Caco-2 (cell line): ENCODE data around the gene HDAC4. TPM values are rescaled to one million over a fixed set of nuclear protein-coding genes. Genes with fewer than 3 reads are reported as not detected.

Experiments used
- BruUV-seq: library from RNA; stranded (reverse); fragments of 400-500 nt; replicated peaks from 2 replicates; lab custom pipeline; 2021; lab: Mats Ljungman, UMichigan
- CTCF ChIA-PET: fragments of 300-600 bp; sonication (Branson Sonifier 250); formaldehyde crosslinking; loops from one replicate; lab custom pipeline; 2022; ENCODE audit warnings: antibody characterized with exemption; lab: Charles Lee
- POLR2A ChIA-PET: fragments of 300-600 bp; sonication (Branson Sonifier 250); formaldehyde crosslinking; loops from one replicate; lab custom pipeline; 2022; ENCODE audit warnings: antibody characterized with exemption; lab: Charles Lee
- DNase-seq, 2 experiments: peaks; one replicate each; pipeline versions ENCODE4 v3.0.0 to v3.0.0-alpha.2; 2020 to 2022
- H3K27me3 ChIP-seq: replicated peaks from 2 replicates; pipeline ENCODE4 v1.6.0; 2011; ENCODE audit warnings: low read length; ENCODE audit not compliant: control insufficient read depth, insufficient read depth
- H3K36me3 ChIP-seq: 2 replicates; pipeline ENCODE4 v1.5.1; 2011; ENCODE audit warnings: low read length; ENCODE audit not compliant: control insufficient read depth, insufficient read depth
- H3K4me1 ChIP-seq: fragments of 250-450 bp; sonication (Bioruptor Pico); 2 replicates; pipeline ENCODE4 v1.5.1; 2020; ENCODE audit warnings: mild to moderate bottlenecking
- H3K4me3 ChIP-seq: 2 replicates; pipeline ENCODE4 v1.5.1; 2011; ENCODE audit warnings: low read depth, mild to moderate bottlenecking, control low read depth, low read length
- H3K9me3 ChIP-seq: fragments of 250-450 bp; sonication (Bioruptor Pico); 2 replicates; pipeline ENCODE4 v1.5.1; 2020; ENCODE audit warnings: mild to moderate bottlenecking, moderate library complexity
- H3K27ac Mint-ChIP-seq: one replicate; pipeline ENCODE4 v1.8.0; 2022; ENCODE audit warnings: mixed read lengths; ENCODE audit not compliant: unreplicated experiment
- H3K27me3 Mint-ChIP-seq: one replicate; pipeline ENCODE4 v1.8.0; 2022; ENCODE audit warnings: mixed read lengths; ENCODE audit not compliant: insufficient read depth, unreplicated experiment
- H3K36me3 Mint-ChIP-seq: one replicate; pipeline ENCODE4 v1.8.0; 2022; ENCODE audit warnings: mild to moderate bottlenecking, mixed read lengths; ENCODE audit not compliant: insufficient read depth, unreplicated experiment
- H3K4me1 Mint-ChIP-seq: one replicate; pipeline ENCODE4 v1.8.0; 2022; ENCODE audit warnings: low read depth, mixed read lengths; ENCODE audit not compliant: unreplicated experiment
- H3K4me3 Mint-ChIP-seq: one replicate; pipeline ENCODE4 v1.8.0; 2022; ENCODE audit warnings: mild to moderate bottlenecking, moderate library complexity, mixed read lengths; ENCODE audit not compliant: unreplicated experiment
- H3K9me3 Mint-ChIP-seq: one replicate; pipeline ENCODE4 v1.8.0; 2022; ENCODE audit warnings: mixed read lengths; ENCODE audit not compliant: unreplicated experiment
- CTCF ChIP-seq, 2 experiments: fragments of 200-600 bp in 1 of 2; IDR thresholded peaks; 1 replicate in 1 of 2; 2 replicates in 1 of 2; pipeline versions ENCODE4 v1.5.1 to v1.8.0; 2011 to 2022; ENCODE audit warnings: antibody characterized with exemption in 1 of 2, control low read depth in 1 of 2, inconsistent platforms in 1 of 2, low read depth in 1 of 2, low read length in 1 of 2, mild to moderate bottlenecking in 1 of 2, moderate library complexity in 1 of 2; ENCODE audit not compliant: insufficient read depth in 1 of 2, severe bottlenecking in 1 of 2, unreplicated experiment in 1 of 2
- intact Hi-C: fragments of 100-400 bp; cut with micrococcal nuclease; formaldehyde crosslinking; loops from one replicate; pipeline ENCODE4 v1.10.0; 2022; ENCODE audit not compliant: unreplicated experiment
- total RNA-seq: library from RNA; stranded (reverse); gene quantifications from 2 replicates; pipeline ENCODE4 v1.2.3, GENCODE V29; 2022

HDAC4 gene
- total RNA-seq, 1 experiment from 2014 or later: 15.5 TPM

- H3K4me1 ChIP-seq: no peaks in the 10 kb centered on the region
- POLR2A ChIA-PET: no interaction called here
- H3K9me3 Mint-ChIP-seq: peaks cover 10% of the 10 kb centered on the region
These were observed 232.2 kb downstream of the HDAC4 start for GRCh38 chr2:239168575-239168974.

DNA sequence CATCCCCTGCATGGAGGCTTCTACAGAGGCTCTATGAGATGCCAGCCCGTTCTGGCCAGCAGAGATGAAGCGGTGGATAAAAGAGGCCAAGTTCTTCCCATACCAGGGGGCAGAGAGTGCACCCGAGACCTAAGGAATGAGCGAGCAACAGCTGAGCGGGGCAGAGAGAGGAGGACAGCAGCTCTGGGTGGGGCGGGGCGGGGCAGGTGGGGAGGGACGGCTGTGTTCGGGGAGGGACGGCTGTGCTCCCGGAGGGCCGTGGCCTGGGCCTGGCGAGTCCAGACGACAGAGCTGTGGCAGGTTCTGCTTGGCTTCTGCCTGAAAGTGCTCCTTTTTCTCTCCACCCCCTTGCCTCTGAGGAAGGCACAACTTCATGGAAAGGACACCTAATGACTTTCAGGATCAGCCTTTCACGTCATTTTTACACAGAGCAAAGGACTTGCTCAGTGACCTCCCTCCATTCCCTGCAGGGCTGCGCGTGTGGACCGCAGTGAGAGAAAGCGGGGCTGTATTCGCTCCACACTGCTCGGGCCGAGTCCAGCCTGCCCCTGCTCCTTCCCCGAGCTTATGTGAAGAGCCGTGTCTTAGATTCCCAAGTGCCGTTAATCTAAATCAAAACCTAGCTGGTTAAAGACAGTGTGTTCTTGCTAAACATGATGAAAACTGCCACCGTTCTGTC lies 232.9 kb downstream of the HDAC4 start:
- no peaks in the 10 kb centered on the region for H3K4me1 ChIP-seq
- H3K36me3 ChIP-seq: no peaks in the 10 kb centered on the region
- H3K4me3 ChIP-seq: no peak overlapping the region
- no peak for TF ChIP-seq CTCF (IDR thresholded peaks at IDR 0.05; ENCODE audit: insufficient read depth in 1 of 2, low read depth in 1 of 2, low read length in 1 of 2, severe bottlenecking in 1 of 2, unreplicated experiment in 1 of 2)
- H3K9me3 ChIP-seq: no peaks in the 10 kb centered on the region
- intact Hi-C loops: no loop called here
- no peak for DNase-seq
- Mint-ChIP-seq H3K27me3 (no peaks in the 10 kb centered on the region), H3K4me3 (no peak overlapping the region), H3K9me3 (peaks cover 10% of the 10 kb centered on the region), H3K4me1 (no peaks in the 10 kb centered on the region), H3K36me3 (no peaks in the 10 kb centered on the region), H3K27ac (no peak overlapping the region)
- H3K27me3 ChIP-seq: no peaks in the 10 kb centered on the region
- CTCF ChIA-PET: no interaction called here
- BruUV-seq: no TSS peak
- POLR2A ChIA-PET: no interaction called here

More at GRCh38 chr2:239168575-239168974, 232.2 kb downstream of the HDAC4 start:
- intact Hi-C loops: no loop called here
- Mint-ChIP-seq H3K27me3 (no peaks in the 10 kb centered on the region), H3K36me3 (no peaks in the 10 kb centered on the region), H3K27ac (no peak overlapping the region), H3K4me1 (no peaks in the 10 kb centered on the region), H3K4me3 (no peak overlapping the region)
- no peak for DNase-seq
- H3K9me3 ChIP-seq: no peaks in the 10 kb centered on the region
- no peaks in the 10 kb centered on the region for H3K27me3 ChIP-seq
- no peaks in the 10 kb centered on the region for H3K36me3 ChIP-seq
- CTCF ChIA-PET: no interaction called here
- no TSS peak for BruUV-seq
- no peak overlapping the region for H3K4me3 ChIP-seq
- no peak for TF ChIP-seq CTCF (IDR thresholded peaks at IDR 0.05; ENCODE audit: insufficient read depth in 1 of 2, low read depth in 1 of 2, low read length in 1 of 2, severe bottlenecking in 1 of 2, unreplicated experiment in 1 of 2)

- peaks cover 10% of the 10 kb centered on the region for H3K9me3 Mint-ChIP-seq
- no peaks in the 10 kb centered on the region for H3K36me3 Mint-ChIP-seq
- no peaks in the 10 kb centered on the region for H3K36me3 ChIP-seq
- no peak overlapping the region for H3K4me3 ChIP-seq
- no peaks in the 10 kb centered on the region for H3K4me1 Mint-ChIP-seq
- ChIA-PET CTCF (no interaction called here), POLR2A (no interaction called here)
- H3K27me3 ChIP-seq: no peaks in the 10 kb centered on the region
- DNase-seq: no peak
- no TSS peak for BruUV-seq
- no peak for TF ChIP-seq CTCF (IDR thresholded peaks at IDR 0.05; ENCODE audit: insufficient read depth in 1 of 2, low read depth in 1 of 2, low read length in 1 of 2, severe bottlenecking in 1 of 2, unreplicated experiment in 1 of 2)
- intact Hi-C loops: no loop called here
- H3K4me3 Mint-ChIP-seq: no peak overlapping the region
- H3K27ac Mint-ChIP-seq: no peak overlapping the region
- no peaks in the 10 kb centered on the region for H3K4me1 ChIP-seq
- H3K27me3 Mint-ChIP-seq: no peaks in the 10 kb centered on the region
- H3K9me3 ChIP-seq: no peaks in the 10 kb centered on the region
These were observed 233.7 kb downstream of the HDAC4 start for GRCh38 chr2:239167011-239167673.
